ENCODE measurements around the gene CHST2. TPM values are rescaled to one million over a fixed set of nuclear protein-coding genes. Genes with fewer than 3 reads are reported as not detected.

The CHST2 gene
- total RNA-seq, 6 donors from 2014 or later: 2.1 to 12.8 (median 11.7) TPM

DNA sequence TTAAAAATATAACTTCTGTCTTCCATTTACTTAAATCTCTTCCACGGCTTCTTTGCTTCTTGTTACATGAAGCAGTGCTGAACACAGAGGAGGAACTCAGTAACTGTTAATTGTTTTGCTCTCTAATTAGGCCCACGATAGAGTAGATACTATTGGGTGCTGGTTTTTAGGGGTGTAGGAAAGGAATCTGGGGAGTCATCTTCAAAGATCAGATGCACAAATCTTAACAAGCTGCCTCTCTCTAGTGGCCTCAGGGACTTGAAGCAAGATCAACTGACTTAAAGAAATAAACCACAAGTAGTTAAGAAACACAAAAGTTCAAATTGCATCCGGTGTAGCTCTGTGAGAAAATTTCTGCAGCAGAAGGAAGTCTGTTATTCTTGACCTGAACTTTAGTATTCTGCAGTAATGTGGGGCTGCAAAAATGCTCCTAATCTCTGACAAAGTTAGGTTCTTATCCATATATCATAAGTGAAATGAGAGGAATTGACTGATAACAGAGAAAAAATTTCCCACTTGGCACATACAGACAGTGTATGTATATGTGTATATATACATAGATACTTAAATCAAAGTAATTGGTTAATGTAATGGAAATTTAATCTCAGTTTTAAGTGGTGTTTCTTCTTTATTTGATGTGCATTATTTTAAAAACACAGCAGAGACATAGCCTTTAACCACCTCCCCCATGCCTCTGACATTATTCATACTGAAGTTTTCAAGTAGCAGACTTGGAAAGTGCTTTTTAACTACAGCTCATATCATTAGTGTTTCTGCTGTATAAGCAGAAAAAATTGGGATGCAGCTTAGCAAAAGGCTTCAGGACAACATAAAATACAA lies 51.8 kb downstream of the CHST2 start:
- no peak for ATAC-seq (ENCODE audit: low FRiP score in 2 of 2)
- peak overlapping the region in 2 of 4 donors; percentile 13 to 36 for H3K27ac ChIP-seq
- TF ChIP-seq POLR2AphosphoS5 (IDR thresholded peaks at IDR 0.05) (no peak), EP300 (IDR thresholded peaks at IDR 0.05) (no peak), POLR2A (IDR thresholded peaks at IDR 0.05) (no peak)
- TF ChIP-seq, protein P1, sequence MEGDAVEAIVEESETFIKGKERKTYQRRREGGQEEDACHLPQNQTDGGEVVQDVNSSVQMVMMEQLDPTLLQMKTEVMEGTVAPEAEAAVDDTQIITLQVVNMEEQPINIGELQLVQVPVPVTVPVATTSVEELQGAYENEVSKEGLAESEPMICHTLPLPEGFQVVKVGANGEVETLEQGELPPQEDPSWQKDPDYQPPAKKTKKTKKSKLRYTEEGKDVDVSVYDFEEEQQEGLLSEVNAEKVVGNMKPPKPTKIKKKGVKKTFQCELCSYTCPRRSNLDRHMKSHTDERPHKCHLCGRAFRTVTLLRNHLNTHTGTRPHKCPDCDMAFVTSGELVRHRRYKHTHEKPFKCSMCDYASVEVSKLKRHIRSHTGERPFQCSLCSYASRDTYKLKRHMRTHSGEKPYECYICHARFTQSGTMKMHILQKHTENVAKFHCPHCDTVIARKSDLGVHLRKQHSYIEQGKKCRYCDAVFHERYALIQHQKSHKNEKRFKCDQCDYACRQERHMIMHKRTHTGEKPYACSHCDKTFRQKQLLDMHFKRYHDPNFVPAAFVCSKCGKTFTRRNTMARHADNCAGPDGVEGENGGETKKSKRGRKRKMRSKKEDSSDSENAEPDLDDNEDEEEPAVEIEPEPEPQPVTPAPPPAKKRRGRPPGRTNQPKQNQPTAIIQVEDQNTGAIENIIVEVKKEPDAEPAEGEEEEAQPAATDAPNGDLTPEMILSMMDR (IDR thresholded peaks at IDR 0.05): no peak

DNA sequence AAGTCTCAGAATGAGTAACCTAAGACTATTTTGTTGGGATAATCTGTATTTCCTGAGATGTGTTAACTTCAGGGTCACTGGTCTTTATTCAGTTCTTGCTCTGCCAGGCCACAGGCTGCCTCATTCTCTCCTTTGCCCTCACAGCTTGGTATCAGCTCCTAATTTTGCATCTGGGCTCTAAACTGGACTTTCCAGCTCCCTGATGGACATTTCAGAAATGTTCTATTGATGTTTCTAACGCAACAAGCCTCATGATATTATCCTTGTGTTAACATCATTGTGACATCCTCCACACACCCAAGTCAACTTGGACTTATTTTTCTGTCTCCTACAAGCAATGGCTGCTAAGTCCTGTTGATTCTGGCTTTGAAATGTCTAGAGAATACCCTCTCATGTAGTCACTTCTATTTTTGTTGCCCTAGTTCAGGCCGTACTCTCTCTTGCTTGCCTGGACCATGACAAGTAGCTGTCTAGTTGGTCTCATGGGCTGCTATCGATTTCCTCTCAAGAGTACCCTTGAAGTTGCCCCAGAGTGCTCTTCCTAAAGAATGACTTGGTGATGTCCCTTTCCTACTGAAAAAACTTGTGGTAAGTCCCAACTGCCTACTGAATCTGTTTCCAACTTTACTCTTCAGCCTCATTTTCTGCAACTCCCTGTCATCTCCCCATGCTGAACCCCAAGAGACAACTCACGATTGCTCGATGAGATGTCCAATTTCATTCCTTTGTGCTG lies 52.7 kb downstream of the CHST2 start:
- ATAC-seq (ENCODE audit: low FRiP score in 2 of 2) (no peak), DNase-seq (no peak)
- peak overlapping the region in 1 of 4 donors; percentile 42 for H3K27ac ChIP-seq
- no peaks in the 10 kb centered on the region for H3K36me3 ChIP-seq
- 74 to 91% methylated on average over 5 of the region's 5 CpGs for WGBS, 2 donors
- peaks cover 4 to 11% (median 8%) of the 10 kb centered on the region in 4 donors for H3K4me1 ChIP-seq
- H3K9me3 ChIP-seq: no peaks in the 10 kb centered on the region
- H3K27me3 ChIP-seq: no peaks in the 10 kb centered on the region
- no peak overlapping the region for H3K4me3 ChIP-seq
- TF ChIP-seq POLR2AphosphoS5 (IDR thresholded peaks at IDR 0.05) (no peak), EP300 (IDR thresholded peaks at IDR 0.05) (no peak), POLR2A (IDR thresholded peaks at IDR 0.05) (no peak)
- TF ChIP-seq, protein P1 (IDR thresholded peaks at IDR 0.05): no peak

More for the DNA sequence above, 51.8 kb downstream of the CHST2 start:
- H3K27me3 ChIP-seq: no peaks in the 10 kb centered on the region
- H3K9me3 ChIP-seq: no peaks in the 10 kb centered on the region
- DNase-seq: no peak
- peaks cover 4 to 11% (median 8%) of the 10 kb centered on the region in 4 donors for H3K4me1 ChIP-seq
- no peak overlapping the region for H3K4me3 ChIP-seq
- H3K36me3 ChIP-seq: no peaks in the 10 kb centered on the region
- 43 to 48% methylated on average over 3 of the region's 3 CpGs for whole genome bisulfite sequencing, 2 donors

DNA sequence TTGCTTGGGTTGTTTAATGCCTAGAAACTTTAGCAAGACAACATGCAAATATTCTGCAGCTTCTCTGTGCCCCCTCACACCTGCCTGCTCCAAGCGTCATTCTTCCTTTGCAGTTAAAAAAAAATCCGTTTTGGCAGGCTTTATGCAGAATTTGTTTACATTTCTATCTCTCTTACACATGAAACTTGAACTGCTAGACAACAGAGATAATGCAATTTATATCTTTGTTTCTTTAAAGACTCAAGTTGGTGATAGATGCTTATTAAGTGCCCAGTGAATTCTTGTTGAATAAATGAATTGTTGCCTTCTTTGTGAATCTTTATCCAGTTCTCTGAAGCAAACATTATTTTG lies 53.2 kb downstream of the CHST2 start:
- DNase-seq: no peak
- no peak overlapping the region for H3K4me3 ChIP-seq
- H3K9me3 ChIP-seq: no peaks in the 10 kb centered on the region
- WGBS, 2 donors: 28 to 55% methylated on average over 2 of the region's 2 CpGs
- no peaks in the 10 kb centered on the region for H3K36me3 ChIP-seq
- H3K27ac ChIP-seq: no peak overlapping the region
- H3K4me1 ChIP-seq: peaks cover 4 to 11% (median 8%) of the 10 kb centered on the region in 4 donors
- no peak for ATAC-seq (ENCODE audit: low FRiP score in 2 of 2)
- H3K27me3 ChIP-seq: no peaks in the 10 kb centered on the region
- no peak for TF ChIP-seq EP300 (IDR thresholded peaks at IDR 0.05)
- no peak for TF ChIP-seq POLR2AphosphoS5 (IDR thresholded peaks at IDR 0.05)
- TF ChIP-seq POLR2A (IDR thresholded peaks at IDR 0.05): no peak
- TF ChIP-seq, protein P1 (IDR thresholded peaks at IDR 0.05): no peak

DNA sequence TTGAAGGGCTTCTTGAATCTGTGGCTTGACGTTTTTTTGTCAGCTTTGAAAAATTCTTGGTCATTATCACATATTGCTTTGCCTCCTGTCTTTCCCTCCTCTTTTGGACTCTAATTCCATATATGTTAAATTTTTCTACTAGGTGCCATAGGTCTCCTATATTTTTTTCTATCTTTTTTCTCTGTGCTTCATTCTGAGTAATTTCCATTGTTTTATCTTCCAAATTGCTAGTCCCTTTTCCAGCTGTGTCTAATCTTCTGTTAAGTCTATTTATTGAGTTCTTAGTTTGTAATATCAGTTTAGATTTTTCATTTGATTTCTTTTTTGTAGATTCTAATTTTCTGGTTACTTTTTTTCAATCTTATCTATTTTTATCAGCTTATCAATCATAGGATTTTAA lies 53.7 kb downstream of the CHST2 start:
- no peak for ATAC-seq (ENCODE audit: low FRiP score in 2 of 2)
- 52 to 77% methylated on average over 1 of the region's 1 CpG for WGBS, 2 donors
- Histone ChIP-seq H3K4me3 (no peak overlapping the region), H3K27me3 (no peaks in the 10 kb centered on the region), H3K27ac (no peak overlapping the region), H3K9me3 (no peaks in the 10 kb centered on the region), H3K36me3 (no peaks in the 10 kb centered on the region), H3K4me1 (peaks cover 4 to 11% (median 8%) of the 10 kb centered on the region in 4 donors)
- no peak for DNase-seq
- TF ChIP-seq POLR2A (IDR thresholded peaks at IDR 0.05): no peak
- TF ChIP-seq POLR2AphosphoS5 (IDR thresholded peaks at IDR 0.05): no peak
- TF ChIP-seq, protein P1 (IDR thresholded peaks at IDR 0.05): no peak

Other genes starting within 250 kb of the CHST2 start
- 10 to 100 TPM in 5 of 6 donors, 1 to 10 TPM in 1; 9.4 to 46.3 (median 17.9) TPM for gene PCOLCE2, start 230.7 kb upstream of the CHST2 start, total RNA-seq
- not detected for gene PAQR9, start 156.1 kb upstream of the CHST2 start, total RNA-seq
- gene U2SURP, start 118.2 kb upstream of the CHST2 start, total RNA-seq: 100 to 1,000 TPM in 2 of 6 donors, 10 to 100 TPM in 4; 47.4 to 126 (median 58.6) TPM